K562 (cell line): ENCODE data around the gene ADAMTS2. TPM values are rescaled to one million over a fixed set of nuclear protein-coding genes. Genes with fewer than 3 reads are reported as not detected.

ENCODE experiments used
- ATAC-seq: fragments of 200-7000 bp; cut with Tn5 transposase; 3 replicates; pipeline ENCODE4 v1.9.1; 2020; ENCODE audit warnings: moderate library complexity
- BruUV-seq: library from RNA; stranded (reverse); fragments of 400-500 nt; replicated peaks from 2 replicates; lab custom pipeline; 2021; lab: Mats Ljungman, UMichigan
- CTCF ChIA-PET: fragments of 300-600 bp; formaldehyde crosslinking; extraction: SDS; loops from one replicate; lab custom pipeline; 2021; ENCODE audit warnings: low intra/inter-chr PET ratio; lab: Yijun Ruan, JAX
- POLR2A ChIA-PET: fragments of 300-600, 350-650 bp; sonication (Branson Sonifier 250); formaldehyde crosslinking; extraction: SDS; loops from one replicate; lab custom pipeline; 2021; ENCODE audit warnings: antibody characterized with exemption, inconsistent platforms; lab: Yijun Ruan, JAX
- DNase-seq, 4 experiments: peaks; one replicate each; pipeline versions ENCODE4 v3.0.0 to v3.0.0-alpha.2; 2011 to 2018; ENCODE audit warnings: low spot score in 3 of 4, mixed read lengths in 3 of 4; ENCODE audit errors: extremely low read depth in 1 of 4
- FAIRE-seq: peaks from 2 replicates; lab custom pipeline; 2011; peaks lifted over from hg19 to GRCh38; lab: Jason Lieb, UNC
- H2AFZ ChIP-seq: 2 replicates; pipeline ENCODE4 v1.6.0; 2011; ENCODE audit warnings: low read depth, low read length, control low read depth, inconsistent platforms
- H3K27ac ChIP-seq: fragments of 200-600 bp; 3 replicates; pipeline ENCODE4 v1.8.0; 2011; ENCODE audit warnings: low read depth, mild to moderate bottlenecking, control low read depth, inconsistent platforms, low read length, moderate library complexity, mixed read lengths; ENCODE audit errors: extremely low read depth
- H3K27me3 ChIP-seq, 2 experiments: fragments of 300-600 bp in 1 of 2; 2 replicates in 1 of 2; 3 replicates in 1 of 2; pipeline versions ENCODE4 v1.6.0 to v1.8.0; 2011; ENCODE audit warnings: inconsistent platforms in 2 of 2, low read length in 2 of 2, mild to moderate bottlenecking in 1 of 2, mixed read lengths in 1 of 2, moderate library complexity in 1 of 2; ENCODE audit not compliant: control insufficient read depth in 2 of 2, insufficient read depth in 2 of 2
- H3K36me3 ChIP-seq: fragments of 300-600 bp; 3 replicates; pipeline ENCODE4 v1.8.0; 2011; ENCODE audit warnings: mild to moderate bottlenecking, low read length, inconsistent platforms; ENCODE audit not compliant: control insufficient read depth, insufficient read depth
- H3K4me1 ChIP-seq, 2 experiments: fragments of 200-600 bp in 1 of 2; replicated peaks in 1 of 2; 2 replicates in 1 of 2; 3 replicates in 1 of 2; pipeline versions ENCODE4 v1.5.1 to v1.8.0; 2011; ENCODE audit warnings: inconsistent platforms in 2 of 2, low read length in 2 of 2, mild to moderate bottlenecking in 1 of 2, mixed read lengths in 1 of 2, moderate library complexity in 1 of 2; ENCODE audit not compliant: control insufficient read depth in 2 of 2, insufficient read depth in 2 of 2
- H3K4me2 ChIP-seq: 2 replicates; pipeline ENCODE4 v1.6.1; 2011; ENCODE audit warnings: low read length, control low read depth, inconsistent platforms, mixed read lengths; ENCODE audit not compliant: insufficient read depth
- H3K4me3 ChIP-seq: fragments of 200-600 bp; sonication (generic), shearing (Covaris generic); 2 replicates; pipeline ENCODE4 v1.5.1; 2016; ENCODE audit warnings: control low read depth, inconsistent platforms
- H3K79me2 ChIP-seq: fragments of 200-600 bp; 3 replicates; pipeline ENCODE4 v1.8.0; 2011; ENCODE audit warnings: low read length, inconsistent platforms; ENCODE audit not compliant: control insufficient read depth, insufficient read depth
- H3K9ac ChIP-seq, 2 experiments: 2 replicates each; pipeline versions ENCODE4 v1.6.0 to v1.6.1; 2011; ENCODE audit warnings: low read depth in 2 of 2, low read length in 2 of 2, control low read depth in 1 of 2, inconsistent platforms in 1 of 2, mild to moderate bottlenecking in 1 of 2, mixed read lengths in 1 of 2; ENCODE audit not compliant: insufficient read depth in 1 of 2
- H3K9me1 ChIP-seq: one replicate; pipeline ENCODE4 v1.6.0; 2011; ENCODE audit warnings: inconsistent platforms, mild to moderate bottlenecking, low read length, moderate library complexity; ENCODE audit not compliant: control insufficient read depth, insufficient read depth
- H3K9me3 ChIP-seq: replicated peaks from 2 replicates; pipeline ENCODE4 v1.5.1; 2011; ENCODE audit warnings: low read depth, low read length, inconsistent platforms; ENCODE audit not compliant: control insufficient read depth, insufficient read depth
- H4K20me1 ChIP-seq: replicated peaks from 2 replicates; pipeline ENCODE4 v1.6.1; 2011; ENCODE audit warnings: low read length, inconsistent platforms, mixed read lengths; ENCODE audit not compliant: control insufficient read depth, insufficient read depth
- CREB5 ChIP-seq: fragments of 250-450 bp; sonication (Bioruptor Pico); IDR thresholded peaks from 2 replicates; pipeline ENCODE4 v1.5.0; 2020; ENCODE audit warnings: mild to moderate bottlenecking
- IRF1 ChIP-seq: sonication (generic); formaldehyde crosslinking; IDR thresholded peaks from 2 replicates; pipeline ENCODE4 v1.8.0; 2022; ENCODE audit warnings: missing genetic modification reagents, mild to moderate bottlenecking, borderline replicate concordance
- KLF10 ChIP-seq: fragments of 250-450 bp; sonication (Bioruptor Pico); IDR thresholded peaks from 2 replicates; pipeline ENCODE4 v1.6.1; 2021; ENCODE audit warnings: matching md5 sums
- SOX6 ChIP-seq: fragments of 450-650 bp; IDR thresholded peaks from 2 replicates; pipeline ENCODE4 v1.6.1; 2014; ENCODE audit warnings: mild to moderate bottlenecking
- STAG1 ChIP-seq: sonication (generic); formaldehyde crosslinking; IDR thresholded peaks from 2 replicates; pipeline ENCODE4 v1.5.0; 2020; ENCODE audit warnings: missing genetic modification reagents, borderline replicate concordance
- TCFL5 ChIP-seq: fragments of 250-450 bp; sonication (Bioruptor Pico); conservative IDR thresholded peaks from 2 replicates; pipeline ENCODE4 v1.6.1; 2021; ENCODE audit warnings: mild to moderate bottlenecking, moderate library complexity, matching md5 sums
- TFE3 ChIP-seq: fragments of 450-650 bp; formaldehyde crosslinking; IDR thresholded peaks from 2 replicates; pipeline ENCODE4 v1.4.0; 2020; ENCODE audit warnings: mild to moderate bottlenecking, mixed read lengths
- ZNF398 ChIP-seq: fragments of 250-450 bp; sonication (Bioruptor Pico); IDR thresholded peaks from 2 replicates; pipeline ENCODE4 v1.8.0; 2021; ENCODE audit warnings: moderate library complexity, mild to moderate bottlenecking, inconsistent platforms
- WGBS: fragments of 100-300 bp; shearing (Covaris generic); methylation state at CpG from one replicate; pipeline ENCODE4 v1.1.6; 2016; ENCODE audit warnings: low coverage, mixed read lengths; ENCODE audit not compliant: insufficient coverage; ENCODE audit errors: missing lambda C conversion rate; 5-methylcytosine and 5-hydroxymethylcytosine counted together
- in situ Hi-C: fragments of 300-500 bp; cut with MboI; formaldehyde crosslinking; loops from 4 replicates; pipeline ENCODE4 v1.15.0; 2018; ENCODE audit warnings: inconsistent platforms, mixed read lengths
- intact Hi-C: fragments of 100-400 bp; cut with micrococcal nuclease; formaldehyde crosslinking; loops from 2 replicates; pipeline ENCODE4 v1.14.2; 2022
- polyA plus RNA-seq, 8 experiments: library from polyadenylated mRNA; depleted of rRNA in 4 of 8; stranded (reverse) in 5 of 8; unstranded in 3 of 8; fragments of >200 nt; fragmentation: Nextera tagmentation in 2 of 8; fragmentation: Illumina TruSeq in 1 of 8; extraction: Ambion mirVana in 2 of 8; extraction: Trizol in 1 of 8; gene quantifications; 2 replicates each; pipeline versions ENCODE4 v1.2.1 to v1.2.3, GENCODE V29; 2011 to 2014; ENCODE audit warnings: inconsistent platforms in 1 of 8, missing spikeins in 1 of 8
- total RNA-seq, 7 experiments: library from RNA; depleted of rRNA in 6 of 7; stranded (reverse); fragments of >200 nt in 6 of 7; fragmentation: Illumina TruSeq in 2 of 7; extraction: Trizol in 2 of 7; gene quantifications; 2 replicates each; pipeline versions ENCODE4 v1.2.1 to v1.2.3, GENCODE V29; 2011 to 2021; ENCODE audit warnings: low replicate concordance in 1 of 7

ADAMTS2 gene
- total and polyA plus RNA-seq, 9 of the 15 experiments (the other 6 are each of a cell fraction or from before 2014, with no cell fraction given), result not detected

- no peak for TF ChIP-seq ZNF398 (CRISPR knock-in tag)
- TF ChIP-seq KLF10, result no peak
- no peak for TF ChIP-seq TCFL5
- TF ChIP-seq, all 486 proteins: peak for 0
Observed at GRCh38 chr5:179377421-179378115, 32.3 kb upstream of the ADAMTS2 start (continued).

- Histone ChIP-seq H4K20me1 (0 out of 2 replicates have a peak, but pooled peaks cover 3% of the 10 kb centered on the region), H3K4me2 (no peak overlapping the region), H3K9ac (no peak overlapping the region), H3K36me3 (no peaks in the 10 kb centered on the region), H3K4me1 (no peaks in the 10 kb centered on the region), H3K27ac (no peak overlapping the region), H3K9me1 (no peaks in the 10 kb centered on the region), H3K4me3 (no peak overlapping the region), H3K27me3 (peaks cover 17 to 72% of the 10 kb centered on the region in 2 experiments; a peak in 4 of 5 replicates), H3K79me2 (no peaks in the 10 kb centered on the region), H3K9me3 (no peaks in the 10 kb centered on the region), H2AFZ (no peak overlapping the region)
- CTCF ChIA-PET, result no interaction called here
- FAIRE-seq (no peak), ATAC-seq (no peak), DNase-seq (no peak)
- no TSS peak for BruUV-seq
- intact Hi-C loops (no loop called here), in situ Hi-C loops (no loop called here)
- TF ChIP-seq TFE3 (CRISPR knock-in tag), result peak; percentile 31
- TF ChIP-seq IRF1 (CRISPR knock-in tag), result no peak
- no peak for TF ChIP-seq CREB5
- TF ChIP-seq STAG1 (CRISPR knock-in tag), result no peak
- TF ChIP-seq SOX6, result no peak
- POLR2A ChIA-PET, result no interaction called here
- 3% methylated on average over 14 of the region's 19 CpGs for WGBS
Observed at GRCh38 chr5:179376701-179377420, 31.6 kb upstream of the ADAMTS2 start.
